Left ventricle myocardium inferior (tissue), 1 donor: ENCODE measurements around the gene COL21A1. TPM values are rescaled to one million over a fixed set of nuclear protein-coding genes. Genes with fewer than 3 reads are reported as not detected.
"Not testable (repeated sequence)": the region's sequence is repeated elsewhere in the genome, so short reads cannot be mapped to it uniquely, and the experiment has no call there.

Experiments
- DNase-seq: peaks from one replicate; pipeline ENCODE4 v3.0.0-alpha.2; 2020
- H3K27ac ChIP-seq: fragments of 200-600 bp; replicated peaks from 2 replicates; pipeline ENCODE4 v1.8.0; 2021
- H3K27me3 ChIP-seq: fragments of 200-600 bp; 2 replicates; pipeline ENCODE4 v1.8.0; 2021; ENCODE audit warnings: low read depth
- H3K36me3 ChIP-seq: fragments of 200-600 bp; 2 replicates; pipeline ENCODE4 v1.8.0; 2021
- H3K4me1 ChIP-seq: fragments of 200-600 bp; 2 replicates; pipeline ENCODE4 v1.8.0; 2021
- H3K4me3 ChIP-seq: fragments of 200-600 bp; 2 replicates; pipeline ENCODE4 v1.8.0; 2021; ENCODE audit warnings: mild to moderate bottlenecking, moderate library complexity
- H3K9me3 ChIP-seq: fragments of 200-600 bp; replicated peaks from 2 replicates; pipeline ENCODE4 v1.8.0; 2021
- intact Hi-C: fragments of 100-400 bp; cut with micrococcal nuclease; formaldehyde crosslinking; loops from one replicate; pipeline ENCODE4 v1.11.0; 2022
- total RNA-seq: library from RNA; stranded (reverse); fragmentation: NEBNext Ultra II Directional; extraction: Animal tissue kit (Norgen Biotek cat#: 25700); gene quantifications from one replicate; pipeline ENCODE4 v1.2.1, GENCODE V29; 2021
- TF ChIP-seq, protein P1 (sequence below): fragments of 200-600 bp; IDR thresholded peaks from 2 replicates; pipeline ENCODE4 v1.8.0; 2021; ENCODE audit warnings: antibody characterized with exemption, mild to moderate bottlenecking, borderline replicate concordance
- donor health status: DM: no; HTN: yes; CAD: no; lungs with severe emphysema.

COL21A1 gene
- total RNA-seq, 1 donor from 2014 or later: 54.3 TPM

DNA sequence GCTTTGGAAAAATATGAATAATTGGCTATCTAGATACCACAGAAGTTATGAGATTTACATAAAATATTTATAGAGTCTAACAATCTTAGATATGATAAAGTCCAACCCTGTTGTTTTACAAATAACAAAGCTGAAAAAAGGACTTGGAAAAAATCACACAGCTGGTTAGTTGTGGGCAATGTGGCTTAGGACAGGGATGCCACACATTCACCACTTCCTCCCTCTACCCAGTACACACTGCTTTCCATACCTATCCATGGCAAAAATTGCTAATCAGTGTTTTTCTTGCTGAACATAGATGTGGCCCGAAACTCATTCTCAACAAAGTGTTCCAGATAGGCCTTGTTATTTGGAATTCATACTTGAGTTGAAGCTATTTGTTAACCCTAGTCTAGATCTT lies 224.7 kb downstream of the COL21A1 start:
- Histone ChIP-seq H3K9me3 (no peaks in the 10 kb centered on the region), H3K27ac (no peak overlapping the region), H3K4me3 (no peak overlapping the region), H3K27me3 (no peaks in the 10 kb centered on the region), H3K4me1 (no peaks in the 10 kb centered on the region), H3K36me3 (no peaks in the 10 kb centered on the region)
- TF ChIP-seq, protein P1, sequence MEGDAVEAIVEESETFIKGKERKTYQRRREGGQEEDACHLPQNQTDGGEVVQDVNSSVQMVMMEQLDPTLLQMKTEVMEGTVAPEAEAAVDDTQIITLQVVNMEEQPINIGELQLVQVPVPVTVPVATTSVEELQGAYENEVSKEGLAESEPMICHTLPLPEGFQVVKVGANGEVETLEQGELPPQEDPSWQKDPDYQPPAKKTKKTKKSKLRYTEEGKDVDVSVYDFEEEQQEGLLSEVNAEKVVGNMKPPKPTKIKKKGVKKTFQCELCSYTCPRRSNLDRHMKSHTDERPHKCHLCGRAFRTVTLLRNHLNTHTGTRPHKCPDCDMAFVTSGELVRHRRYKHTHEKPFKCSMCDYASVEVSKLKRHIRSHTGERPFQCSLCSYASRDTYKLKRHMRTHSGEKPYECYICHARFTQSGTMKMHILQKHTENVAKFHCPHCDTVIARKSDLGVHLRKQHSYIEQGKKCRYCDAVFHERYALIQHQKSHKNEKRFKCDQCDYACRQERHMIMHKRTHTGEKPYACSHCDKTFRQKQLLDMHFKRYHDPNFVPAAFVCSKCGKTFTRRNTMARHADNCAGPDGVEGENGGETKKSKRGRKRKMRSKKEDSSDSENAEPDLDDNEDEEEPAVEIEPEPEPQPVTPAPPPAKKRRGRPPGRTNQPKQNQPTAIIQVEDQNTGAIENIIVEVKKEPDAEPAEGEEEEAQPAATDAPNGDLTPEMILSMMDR: no peak
- no peak for DNase-seq
- intact Hi-C loops: no loop called here

DNA sequence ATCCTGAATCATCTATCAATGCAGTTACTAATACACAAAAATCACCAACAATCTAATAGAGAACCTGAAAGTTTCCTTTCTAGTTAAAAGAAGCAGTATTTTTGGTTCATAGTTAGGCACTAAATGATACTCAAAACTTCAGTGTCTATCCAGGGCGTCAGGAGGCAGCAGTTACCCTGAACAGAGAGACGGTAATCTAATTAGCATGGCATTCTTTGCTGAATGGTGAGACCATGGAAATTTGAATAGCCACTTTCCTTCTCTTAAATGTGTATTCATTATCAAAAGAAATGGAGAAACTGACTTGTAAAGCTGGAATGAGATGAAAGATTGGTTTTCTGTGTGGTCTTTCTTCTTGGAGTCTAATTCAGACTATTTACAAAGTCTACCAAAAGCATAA lies 225.4 kb downstream of the COL21A1 start:
- no peak for DNase-seq
- no peak overlapping the region for H3K4me3 ChIP-seq
- intact Hi-C loops: no loop called here
- H3K4me1 ChIP-seq: no peaks in the 10 kb centered on the region
- no peaks in the 10 kb centered on the region for H3K9me3 ChIP-seq
- H3K36me3 ChIP-seq: no peaks in the 10 kb centered on the region
- TF ChIP-seq, protein P1: no peak
- H3K27ac ChIP-seq: no peak overlapping the region
- no peaks in the 10 kb centered on the region for H3K27me3 ChIP-seq

DNA sequence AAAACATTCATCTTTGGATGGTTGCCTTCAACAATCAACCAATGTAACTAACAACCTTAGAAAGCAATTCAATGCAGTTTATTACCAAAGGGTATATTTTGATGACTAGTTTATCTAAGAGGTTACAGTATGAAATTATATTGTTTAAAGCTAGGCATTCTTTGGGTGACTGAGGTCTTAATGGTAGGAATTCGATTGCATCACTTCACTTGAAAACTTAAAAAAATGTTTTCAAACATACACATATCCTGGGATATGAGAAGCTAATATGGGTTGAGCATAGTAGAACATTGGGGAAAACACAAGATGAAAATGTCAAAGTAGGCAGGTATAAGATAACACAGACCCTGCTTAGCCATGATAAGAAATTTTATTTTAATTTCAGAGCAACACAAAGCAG lies 227.4 kb downstream of the COL21A1 start:
- TF ChIP-seq, protein P1: no peak
- intact Hi-C loops: no loop called here
- no peaks in the 10 kb centered on the region for H3K4me1 ChIP-seq

DNA sequence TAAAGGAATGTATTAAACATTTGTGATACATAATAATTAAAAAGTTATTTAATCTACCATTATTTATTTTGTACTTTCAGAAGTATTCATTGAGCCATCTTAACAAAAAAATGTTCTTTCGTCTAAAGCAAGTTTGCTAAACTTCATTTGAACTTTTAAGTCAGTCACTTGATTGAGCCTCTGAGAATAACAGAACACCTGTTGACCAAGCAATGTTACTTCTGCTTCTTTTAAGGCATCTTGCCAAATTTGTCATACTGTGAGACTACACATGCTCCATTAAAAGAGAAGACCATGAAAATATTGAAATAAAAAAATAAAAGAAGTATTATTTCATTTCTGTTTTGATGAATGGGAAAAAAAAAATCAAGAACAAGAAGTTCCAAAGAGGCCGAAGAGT lies 230.2 kb downstream of the COL21A1 start:
- DNase-seq: no peak
- Histone ChIP-seq H3K27ac (no peak overlapping the region), H3K4me1 (no peaks in the 10 kb centered on the region), H3K9me3 (no peaks in the 10 kb centered on the region), H3K36me3 (no peaks in the 10 kb centered on the region), H3K4me3 (no peak overlapping the region), H3K27me3 (no peaks in the 10 kb centered on the region)
- intact Hi-C loops: no loop called here
- TF ChIP-seq, protein P1: no peak

More for the DNA sequence above, 227.4 kb downstream of the COL21A1 start:
- no peaks in the 10 kb centered on the region for H3K27me3 ChIP-seq
- no peak overlapping the region for H3K4me3 ChIP-seq
- no peak overlapping the region for H3K27ac ChIP-seq
- H3K9me3 ChIP-seq: no peaks in the 10 kb centered on the region
- H3K36me3 ChIP-seq: no peaks in the 10 kb centered on the region
- no peak for DNase-seq

DNA sequence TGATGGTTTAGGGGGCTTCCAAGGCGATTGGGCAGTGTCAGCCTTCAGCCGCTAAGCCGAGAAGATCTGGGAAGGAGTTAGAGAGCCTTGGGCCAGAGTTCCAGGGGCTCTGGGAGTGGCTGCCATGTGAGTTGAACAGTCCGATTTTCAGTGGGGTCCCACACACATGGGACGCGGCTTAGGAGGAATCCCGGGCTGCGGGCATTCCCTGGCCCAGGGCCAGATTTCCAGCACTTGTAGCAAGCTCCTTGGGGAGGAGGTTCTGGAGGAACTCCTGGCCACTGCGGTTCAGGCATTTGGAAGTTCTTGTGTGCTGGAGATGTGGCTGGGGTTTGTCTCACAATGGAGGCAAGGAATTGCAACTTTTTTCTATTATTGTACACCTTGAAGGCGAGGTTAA lies 233.3 kb downstream of the COL21A1 start:
- intact Hi-C loops, H3K4me1 ChIP-seq, H3K27ac ChIP-seq, H3K36me3 ChIP-seq, H3K9me3 ChIP-seq, H3K4me3 ChIP-seq, H3K27me3 ChIP-seq, DNase-seq: not testable (repeated sequence)

DNA sequence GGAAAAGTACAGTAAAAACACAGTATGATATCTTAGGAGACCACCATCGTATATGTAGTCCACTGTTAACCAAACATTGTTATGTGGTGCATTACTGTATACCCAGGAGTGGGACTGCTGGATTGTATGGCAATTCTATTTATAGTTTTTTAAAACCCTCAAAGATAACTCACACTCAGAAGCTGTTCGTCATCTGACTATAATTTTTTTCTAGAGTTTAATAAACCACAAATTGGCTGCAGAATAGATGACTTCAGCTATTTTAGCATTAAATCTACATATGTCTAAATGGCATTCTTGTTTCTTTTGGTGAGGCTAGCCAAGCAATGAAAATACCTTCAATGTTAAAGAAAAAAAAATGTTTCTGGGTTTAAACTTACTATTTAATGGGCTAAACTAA lies 237.7 kb downstream of the COL21A1 start:
- Histone ChIP-seq H3K27me3 (no peaks in the 10 kb centered on the region), H3K36me3 (no peaks in the 10 kb centered on the region), H3K27ac (no peak overlapping the region), H3K9me3 (no peaks in the 10 kb centered on the region), H3K4me1 (no peaks in the 10 kb centered on the region), H3K4me3 (no peak overlapping the region)
- no peak for DNase-seq
- TF ChIP-seq, protein P1: no peak
- intact Hi-C loops: no loop called here
